Measurements from ENCODE around the gene SAFB2.

DNA sequence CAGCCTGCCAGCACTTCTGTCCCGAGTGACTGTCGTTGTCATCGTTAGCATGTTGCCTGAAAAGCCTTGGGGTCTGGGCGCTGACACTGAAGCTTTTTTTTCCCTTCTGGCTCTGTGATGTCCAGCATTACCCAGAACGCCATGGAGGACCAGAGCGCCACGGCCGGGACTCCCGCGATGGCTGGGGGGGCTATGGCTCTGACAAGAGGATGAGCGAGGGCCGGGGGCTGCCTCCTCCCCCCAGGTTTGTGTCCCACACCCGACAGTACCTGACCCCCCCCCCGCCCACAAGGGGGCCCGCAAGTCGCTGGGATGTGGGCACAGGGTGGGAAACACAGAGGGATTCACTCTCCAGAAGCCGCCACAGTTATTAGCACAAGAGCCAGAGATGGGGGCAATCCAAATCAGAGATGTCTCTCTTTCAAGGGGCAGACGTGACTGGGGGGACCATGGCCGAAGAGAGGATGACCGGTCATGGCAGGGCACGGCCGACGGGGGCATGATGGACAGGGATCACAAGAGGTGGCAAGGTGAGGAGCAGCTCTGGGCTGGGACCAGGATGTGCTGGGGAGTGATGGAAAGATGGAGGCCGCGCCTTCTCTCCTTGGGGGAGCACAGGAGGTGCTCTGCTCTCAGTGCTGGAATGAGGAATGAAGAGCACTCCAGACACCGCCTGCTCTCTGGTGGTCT is 44.5 kb upstream of the SAFB2 start:
- TF ChIP-seq POLR2A (IDR thresholded peaks at IDR 0.05; ENCODE audit: low read depth, low read length) (no peak), EZH2 (IDR thresholded peaks at IDR 0.05; ENCODE audit: borderline replicate concordance, low read depth, low read length, severe bottlenecking) (no peak), GATA2 (IDR thresholded peaks at IDR 0.05; ENCODE audit: insufficient read depth, insufficient read length, low read depth, low read length) (no peak), POLR2AphosphoS5 (IDR thresholded peaks at IDR 0.05; ENCODE audit: insufficient read depth, low read depth, low read length) (no peak)
- TF ChIP-seq, protein P1, sequence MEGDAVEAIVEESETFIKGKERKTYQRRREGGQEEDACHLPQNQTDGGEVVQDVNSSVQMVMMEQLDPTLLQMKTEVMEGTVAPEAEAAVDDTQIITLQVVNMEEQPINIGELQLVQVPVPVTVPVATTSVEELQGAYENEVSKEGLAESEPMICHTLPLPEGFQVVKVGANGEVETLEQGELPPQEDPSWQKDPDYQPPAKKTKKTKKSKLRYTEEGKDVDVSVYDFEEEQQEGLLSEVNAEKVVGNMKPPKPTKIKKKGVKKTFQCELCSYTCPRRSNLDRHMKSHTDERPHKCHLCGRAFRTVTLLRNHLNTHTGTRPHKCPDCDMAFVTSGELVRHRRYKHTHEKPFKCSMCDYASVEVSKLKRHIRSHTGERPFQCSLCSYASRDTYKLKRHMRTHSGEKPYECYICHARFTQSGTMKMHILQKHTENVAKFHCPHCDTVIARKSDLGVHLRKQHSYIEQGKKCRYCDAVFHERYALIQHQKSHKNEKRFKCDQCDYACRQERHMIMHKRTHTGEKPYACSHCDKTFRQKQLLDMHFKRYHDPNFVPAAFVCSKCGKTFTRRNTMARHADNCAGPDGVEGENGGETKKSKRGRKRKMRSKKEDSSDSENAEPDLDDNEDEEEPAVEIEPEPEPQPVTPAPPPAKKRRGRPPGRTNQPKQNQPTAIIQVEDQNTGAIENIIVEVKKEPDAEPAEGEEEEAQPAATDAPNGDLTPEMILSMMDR (IDR thresholded peaks at IDR 0.05; ENCODE audit: extremely low read depth in 1 of 2, insufficient read depth in 1 of 2, low read depth in 1 of 2, low read length in 2 of 2), result no peak

All from endothelial cell of umbilical vein (primary cell).